ENCODE data around the gene STXBP1. TPM values are rescaled to one million over a fixed set of nuclear protein-coding genes. Genes with fewer than 3 reads are reported as not detected.

STXBP1 gene
- total RNA-seq, 1 experiment from 2014 or later: 7.2 TPM

GRCh38 chr9:127714951-127715469 lies 102.9 kb downstream of the STXBP1 start:
- no peak for DNase-seq (ENCODE audit: low spot score)

- peak; percentile 94 for DNase-seq (ENCODE audit: low spot score)
These were observed 103.6 kb downstream of the STXBP1 start, which contains the start of the genes PTRH1 and TTC16 for GRCh38 chr9:127715470-127716337. PTRH1 (minus strand) TSS chr9:127715663; CDS start chr9:127715639, 24 bp downstream. TTC16 (plus strand) TSS chr9:127716079; CDS start chr9:127716146, 67 bp downstream.

GRCh38 chr9:127716412-127716811 lies 104.3 kb downstream of the STXBP1 start:
- DNase-seq (ENCODE audit: low spot score): no peak

- no peak for DNase-seq (ENCODE audit: low spot score)
These were observed 105.7 kb downstream of the STXBP1 start for GRCh38 chr9:127717766-127718165.

- no peak for DNase-seq (ENCODE audit: low spot score)
These were observed 108.2 kb downstream of the STXBP1 start for GRCh38 chr9:127720031-127720864.

- no peak for DNase-seq (ENCODE audit: low spot score)
These were observed 108.8 kb downstream of the STXBP1 start for GRCh38 chr9:127720865-127721227.

GRCh38 chr9:127721391-127721821 lies 109.3 kb downstream of the STXBP1 start:
- DNase-seq (ENCODE audit: low spot score): peak; percentile 71

- DNase-seq (ENCODE audit: low spot score): no peak
These were observed 110.1 kb downstream of the STXBP1 start for GRCh38 chr9:127722055-127722745.

GRCh38 chr9:127723013-127723412 lies 110.9 kb downstream of the STXBP1 start:
- no peak for DNase-seq (ENCODE audit: low spot score)

GRCh38 chr9:127723444-127723843 lies 111.4 kb downstream of the STXBP1 start:
- DNase-seq (ENCODE audit: low spot score): peak; percentile 77

GRCh38 chr9:127724012-127724411 lies 111.9 kb downstream of the STXBP1 start:
- no peak for DNase-seq (ENCODE audit: low spot score)

- DNase-seq (ENCODE audit: low spot score): no peak
These were observed 114.8 kb downstream of the STXBP1 start for GRCh38 chr9:127726871-127727270.

- DNase-seq (ENCODE audit: low spot score): no peak
These were observed 116.7 kb downstream of the STXBP1 start for GRCh38 chr9:127728808-127729207.

- DNase-seq (ENCODE audit: low spot score): no peak
These were observed 117.6 kb downstream of the STXBP1 start for GRCh38 chr9:127729522-127730256.

- no peak for DNase-seq (ENCODE audit: low spot score)
These were observed 118.2 kb downstream of the STXBP1 start for GRCh38 chr9:127730262-127730661.

GRCh38 chr9:127730799-127731410 lies 118.8 kb downstream of the STXBP1 start:
- no peak for DNase-seq (ENCODE audit: low spot score)

- no peak for DNase-seq (ENCODE audit: low spot score)
These were observed 119.9 kb downstream of the STXBP1 start for GRCh38 chr9:127731938-127732337.

GRCh38 chr9:127732444-127732843 lies 120.4 kb downstream of the STXBP1 start:
- no peak for DNase-seq (ENCODE audit: low spot score)

GRCh38 chr9:127733614-127734013 lies 121.5 kb downstream of the STXBP1 start:
- no peak for DNase-seq (ENCODE audit: low spot score)

GRCh38 chr9:127734247-127734746 lies 122.2 kb downstream of the STXBP1 start:
- DNase-seq (ENCODE audit: low spot score): no peak

Data from H4 (cell line).